Upper lobe of left lung (tissue), 6 donors: ENCODE data around the gene ITM2C. TPM values are rescaled to one million over a fixed set of nuclear protein-coding genes. Genes with fewer than 3 reads are reported as not detected.

Experiments
- ATAC-seq, 2 donors: fragments of 200-7000 bp; cut with Tn5 transposase; one replicate each; pipeline ENCODE4 v1.9.1; 2022; ENCODE audit warnings: mild to moderate bottlenecking in 2 of 2, moderate library complexity in 2 of 2; ENCODE audit not compliant: low FRiP score in 2 of 2
- DNase-seq, 2 donors: peaks; one replicate each; pipeline ENCODE4 v3.0.0-alpha.2; 2019 to 2020
- H3K27ac ChIP-seq, 4 donors: fragments of 200-600 bp; sonication (generic); one replicate each; pipeline ENCODE4 v1.5.1; 2016 to 2019
- H3K27me3 ChIP-seq, 4 donors: fragments of 200-600 bp; sonication (generic); one replicate each; pipeline ENCODE4 v1.5.1; 2017 to 2019
- H3K36me3 ChIP-seq, 4 donors: fragments of 200-600 bp; sonication (generic); one replicate each; pipeline ENCODE4 v1.5.1; 2016 to 2019
- H3K4me1 ChIP-seq, 4 donors: fragments of 200-600 bp; sonication (generic); one replicate each; pipeline ENCODE4 v1.5.1; 2018 to 2019
- H3K4me3 ChIP-seq, 4 donors: fragments of 200-600 bp; sonication (generic); one replicate each; pipeline ENCODE4 v1.5.1; 2017 to 2019; ENCODE audit warnings: mild to moderate bottlenecking in 2 of 4, moderate library complexity in 1 of 4
- H3K9me3 ChIP-seq, 4 donors: fragments of 200-600 bp; sonication (generic); one replicate each; pipeline ENCODE4 v1.5.1; 2018 to 2019
- CTCF ChIP-seq, 6 experiments: fragments of 450-650 bp in 4 of 6; fragments of 200-600 bp in 2 of 6; sonication (generic) in 2 of 6; IDR thresholded peaks; one replicate each; pipeline ENCODE4 v1.5.1; 2016 to 2019; ENCODE audit warnings: antibody characterized with exemption in 6 of 6
- EP300 ChIP-seq, 4 donors: sonication (generic); formaldehyde crosslinking; IDR thresholded peaks; one replicate each; pipeline ENCODE4 v1.5.1; 2017; ENCODE audit warnings: antibody characterized with exemption in 4 of 4, control low read depth in 2 of 4
- POLR2A ChIP-seq, 4 donors: fragments of 450-650 bp; IDR thresholded peaks; one replicate each; pipeline ENCODE4 v1.5.1; 2016 to 2017; ENCODE audit warnings: antibody characterized with exemption in 4 of 4, mild to moderate bottlenecking in 2 of 4
- POLR2AphosphoS5 ChIP-seq, 2 donors: sonication (generic); formaldehyde crosslinking; IDR thresholded peaks; one replicate each; pipeline ENCODE4 v1.5.1; 2017; ENCODE audit warnings: antibody characterized with exemption in 2 of 2
- WGBS, 2 donors: methylation state at CpG; one replicate each; pipeline ENCODE4 v1.1.5; 2017 to 2018; 5-methylcytosine and 5-hydroxymethylcytosine counted together
- total RNA-seq, 6 donors: library from RNA; depleted of rRNA in 4 of 6; stranded (reverse); fragments of >200 nt in 4 of 6; gene quantifications; one replicate each; pipeline versions ENCODE4 v1.1.0 to v1.2.1, GENCODE V29; 2016 to 2021
- donor health status: DM: no; HTN: no; CAD: no; lungs with moderate emphysema.
- donor health status: DM: no; HTN: yes; CAD: no; lungs with severe emphysema.

ITM2C gene
- total RNA-seq, 6 donors from 2014 or later: 19.9 to 40.4 (median 25.6) TPM

- Histone ChIP-seq H3K36me3 (no peaks in the 10 kb centered on the region), H3K9me3 (no peaks in the 10 kb centered on the region), H3K4me3 (no peak overlapping the region), H3K4me1 (peaks cover 0 to 8% (median 0%) of the 10 kb centered on the region in 4 donors), H3K27me3 (no peaks in the 10 kb centered on the region), H3K27ac (no peak overlapping the region)
- WGBS, 2 donors: 63 to 77% methylated on average over 2 of the region's 2 CpGs
- TF ChIP-seq POLR2AphosphoS5 (IDR thresholded peaks at IDR 0.05) (no peak), CTCF (IDR thresholded peaks at IDR 0.05) (no peak), POLR2A (IDR thresholded peaks at IDR 0.05) (no peak), EP300 (IDR thresholded peaks at IDR 0.05) (no peak)
- DNase-seq: no peak
- ATAC-seq: no peak
These were observed 55.4 kb downstream of the ITM2C start for GRCh38 chr2:230920167-230920566.

DNA sequence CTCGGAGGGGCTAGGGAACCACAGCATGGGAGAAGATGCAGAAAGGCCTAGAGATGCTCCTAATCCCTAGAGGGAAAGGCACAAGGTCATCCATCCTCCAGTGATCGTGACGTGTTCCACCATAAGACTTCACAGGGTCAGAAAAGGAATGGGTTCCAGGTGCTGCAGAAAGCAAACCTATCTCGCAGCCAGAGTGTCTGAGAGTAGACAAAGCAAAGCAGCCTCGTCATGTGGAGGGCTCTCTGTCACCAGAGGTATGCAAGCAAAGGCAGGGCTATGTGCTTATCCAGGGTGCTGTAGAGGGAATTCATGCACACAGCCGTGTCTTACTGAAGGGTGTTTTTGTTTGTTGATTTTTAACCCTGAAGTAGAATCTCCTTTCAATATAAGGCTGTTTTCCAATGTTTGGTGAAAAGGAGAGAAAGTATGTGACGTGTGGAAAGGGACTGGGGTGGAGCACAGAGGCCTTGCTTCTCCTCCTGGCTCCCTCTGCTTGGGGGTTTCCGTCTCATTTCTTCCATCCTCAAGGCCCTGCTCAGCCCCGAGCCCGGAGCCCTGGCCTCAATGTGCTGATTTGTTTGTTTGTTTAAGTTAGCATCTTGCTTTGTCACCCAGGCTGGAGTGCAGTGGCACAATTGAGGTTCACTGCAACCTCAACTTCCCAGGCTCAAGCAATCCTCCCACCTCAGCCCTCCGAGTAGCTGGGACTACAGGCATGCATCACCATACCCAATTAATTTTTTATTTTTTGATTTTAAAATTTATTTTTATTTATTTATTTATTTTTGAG, 57.3 kb downstream of the ITM2C start:
- H3K4me1 ChIP-seq: peaks cover 0 to 8% (median 0%) of the 10 kb centered on the region in 4 donors
- no peaks in the 10 kb centered on the region for H3K27me3 ChIP-seq
- WGBS, 2 donors: 71 to 77% methylated on average over 11 of the region's 11 CpGs
- peak in 1 of 2 donors; percentile 20 for ATAC-seq
- no peaks in the 10 kb centered on the region for H3K36me3 ChIP-seq
- no peak overlapping the region for H3K27ac ChIP-seq
- no peak overlapping the region for H3K4me3 ChIP-seq
- TF ChIP-seq EP300 (IDR thresholded peaks at IDR 0.05): no peak
- no peak for TF ChIP-seq CTCF (IDR thresholded peaks at IDR 0.05)
- no peak for TF ChIP-seq POLR2A (IDR thresholded peaks at IDR 0.05)
- TF ChIP-seq POLR2AphosphoS5 (IDR thresholded peaks at IDR 0.05): no peak
- no peaks in the 10 kb centered on the region for H3K9me3 ChIP-seq
- DNase-seq: no peak

- no peak overlapping the region for H3K4me3 ChIP-seq
- no peak overlapping the region for H3K27ac ChIP-seq
- H3K9me3 ChIP-seq: no peaks in the 10 kb centered on the region
- no peak for TF ChIP-seq POLR2A (IDR thresholded peaks at IDR 0.05)
- H3K36me3 ChIP-seq: no peaks in the 10 kb centered on the region
- no peak for DNase-seq
- WGBS, 2 donors: 90 to 92% methylated on average over 16 of the region's 16 CpGs
- H3K4me1 ChIP-seq: peaks cover 0 to 8% (median 0%) of the 10 kb centered on the region in 4 donors
- no peaks in the 10 kb centered on the region for H3K27me3 ChIP-seq
- no peak for ATAC-seq
These were observed 58.4 kb downstream of the ITM2C start for GRCh38 chr2:230922951-230923717.

DNA sequence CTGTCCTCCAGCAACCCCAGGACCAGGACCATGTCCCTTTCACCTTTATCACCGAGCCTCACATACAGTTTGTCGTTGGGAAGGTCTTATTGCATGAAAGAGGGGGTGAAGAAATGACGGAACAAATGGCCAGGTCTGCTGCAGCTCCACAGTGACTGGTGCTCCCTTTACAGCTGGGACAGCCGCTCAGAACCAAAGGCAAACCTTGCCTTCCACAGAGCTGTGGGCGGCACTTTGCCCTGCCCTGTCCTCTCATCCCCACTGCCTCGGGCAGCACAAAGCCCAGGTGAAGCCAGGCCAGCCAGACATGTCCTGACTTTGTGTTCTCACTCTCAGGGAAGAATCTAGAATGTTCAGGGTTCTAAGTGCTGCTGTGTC, 59.3 kb downstream of the ITM2C start:
- no peak for DNase-seq

More for the DNA sequence above, 59.3 kb downstream of the ITM2C start:
- WGBS, 2 donors: 71 to 88% methylated on average over 4 to 6 of the region's 6 CpGs
- Histone ChIP-seq H3K27ac (no peak overlapping the region), H3K27me3 (no peaks in the 10 kb centered on the region), H3K4me3 (no peak overlapping the region), H3K4me1 (peaks cover 0 to 8% (median 0%) of the 10 kb centered on the region in 4 donors), H3K36me3 (no peaks in the 10 kb centered on the region), H3K9me3 (no peaks in the 10 kb centered on the region)
- TF ChIP-seq POLR2A (IDR thresholded peaks at IDR 0.05) (no peak), POLR2AphosphoS5 (IDR thresholded peaks at IDR 0.05) (no peak), EP300 (IDR thresholded peaks at IDR 0.05) (no peak), CTCF (IDR thresholded peaks at IDR 0.05) (no peak)
- ATAC-seq: no peak
